ENCODE data around the gene LRRC8A.
"Not testable (repeated sequence)": the region's sequence is repeated elsewhere in the genome, so short reads cannot be mapped to it uniquely, and the experiment has no call there.

LRRC8A gene

GRCh38 chr9:128860937-128861336 lies 21.0 kb upstream of the LRRC8A start:
- DNase-seq (ENCODE audit: low read depth): no peak
- no peak for TF ChIP-seq CTCF (conservative IDR thresholded peaks at IDR 0.05; ENCODE audit: low read depth, low read length)
- H3K4me3 ChIP-seq (ENCODE audit: low read depth, low read length): no peak overlapping the region

GRCh38 chr9:128861501-128861900 lies 20.4 kb upstream of the LRRC8A start:
- no peak for TF ChIP-seq CTCF (conservative IDR thresholded peaks at IDR 0.05; ENCODE audit: low read depth, low read length)
- no peak overlapping the region for H3K4me3 ChIP-seq (ENCODE audit: low read depth, low read length)
- no peak for DNase-seq (ENCODE audit: low read depth)

GRCh38 chr9:128862401-128862851 lies 19.5 kb upstream of the LRRC8A start:
- H3K4me3 ChIP-seq (ENCODE audit: low read depth, low read length): no peak overlapping the region
- no peak for DNase-seq (ENCODE audit: low read depth)
- no peak for TF ChIP-seq CTCF (conservative IDR thresholded peaks at IDR 0.05; ENCODE audit: low read depth, low read length)

- DNase-seq (ENCODE audit: low read depth): peak; percentile 57
- peak; percentile 89 for TF ChIP-seq CTCF (conservative IDR thresholded peaks at IDR 0.05; ENCODE audit: low read depth, low read length)
- H3K4me3 ChIP-seq (ENCODE audit: low read depth, low read length): no peak overlapping the region
Measured at GRCh38 chr9:128863647-128864046, 18.3 kb upstream of the LRRC8A start.

- no peak overlapping the region for H3K4me3 ChIP-seq (ENCODE audit: low read depth, low read length)
- peak; percentile 56 for DNase-seq (ENCODE audit: low read depth)
- no peak for TF ChIP-seq CTCF (conservative IDR thresholded peaks at IDR 0.05; ENCODE audit: low read depth, low read length)
Measured at GRCh38 chr9:128870128-128870940, 11.6 kb upstream of the LRRC8A start.

GRCh38 chr9:128870941-128871265 lies 11.0 kb upstream of the LRRC8A start:
- H3K4me3 ChIP-seq (ENCODE audit: low read depth, low read length); DNase-seq (ENCODE audit: low read depth): not testable (repeated sequence)

- no peak for TF ChIP-seq CTCF (conservative IDR thresholded peaks at IDR 0.05; ENCODE audit: low read depth, low read length)
- no peak overlapping the region for H3K4me3 ChIP-seq (ENCODE audit: low read depth, low read length)
- DNase-seq (ENCODE audit: low read depth): no peak
Measured at GRCh38 chr9:128877852-128878251, 4.1 kb upstream of the LRRC8A start.
